Lower lobe of right lung (tissue), 2 donors: Measurements from ENCODE around the gene NYNRIN. TPM values are rescaled to one million over a fixed set of nuclear protein-coding genes. Genes with fewer than 3 reads are reported as not detected.

ENCODE experiments used
- ATAC-seq, 2 donors: fragments of 200-7000 bp; cut with Tn5 transposase; one replicate each; pipeline ENCODE4 v1.9.1; 2020 to 2022; ENCODE audit warnings: mild to moderate bottlenecking in 2 of 2, moderate library complexity in 2 of 2
- DNase-seq: peaks from one replicate; pipeline ENCODE4 v3.0.0-alpha.2; 2020
- H3K27ac ChIP-seq: fragments of 200-600 bp; one replicate; pipeline ENCODE4 v1.8.0; 2022
- H3K27me3 ChIP-seq: fragments of 200-600 bp; one replicate; pipeline ENCODE4 v1.8.0; 2022; ENCODE audit warnings: low read depth
- H3K36me3 ChIP-seq: fragments of 200-600 bp; one replicate; pipeline ENCODE4 v1.8.0; 2022; ENCODE audit warnings: mild to moderate bottlenecking
- H3K4me1 ChIP-seq: fragments of 200-600 bp; one replicate; pipeline ENCODE4 v1.8.0; 2022
- H3K4me3 ChIP-seq: fragments of 200-600 bp; one replicate; pipeline ENCODE4 v1.8.0; 2022; ENCODE audit warnings: mild to moderate bottlenecking
- H3K9me3 ChIP-seq: fragments of 200-600 bp; one replicate; pipeline ENCODE4 v1.8.0; 2022
- CTCF ChIP-seq: fragments of 200-600 bp; IDR thresholded peaks from one replicate; pipeline ENCODE4 v1.8.0; 2022; ENCODE audit warnings: antibody characterized with exemption, mild to moderate bottlenecking
- intact Hi-C: fragments of 100-400 bp; cut with DNase I; formaldehyde crosslinking; loops from one replicate; pipeline ENCODE4 v1.11.0; 2022
- total RNA-seq: library from RNA; stranded (reverse); fragmentation: NEBNext Ultra II Directional; extraction: Animal tissue kit (Norgen Biotek cat#: 25700); gene quantifications from one replicate; pipeline ENCODE4 v1.2.1, GENCODE V29; 2021
- donor health status: DM: no; HTN: yes; CAD: no; lungs with severe emphysema.

The NYNRIN gene
- total RNA-seq, 1 donor from 2014 or later = 17.9 TPM

- no peak for ATAC-seq
- peaks cover 41% of the 10 kb centered on the region for H3K4me1 ChIP-seq
- no peaks in the 10 kb centered on the region for H3K9me3 ChIP-seq
- H3K27me3 ChIP-seq = no peaks in the 10 kb centered on the region
- H3K27ac ChIP-seq = no peak overlapping the region
- no peak overlapping the region for H3K4me3 ChIP-seq
- intact Hi-C loops = no loop called here
- no peak for TF ChIP-seq CTCF
- no peak for DNase-seq
- H3K36me3 ChIP-seq = no peaks in the 10 kb centered on the region
Observed at GRCh38 chr14:24422694-24423601, 24.1 kb downstream of the NYNRIN start.

GRCh38 chr14:24425704-24426103 is 26.9 kb downstream of the NYNRIN start:
- H3K27me3 ChIP-seq = no peaks in the 10 kb centered on the region
- peaks cover 43% of the 10 kb centered on the region for H3K4me1 ChIP-seq
- no peak for TF ChIP-seq CTCF
- no peak overlapping the region for H3K4me3 ChIP-seq
- no peak overlapping the region for H3K27ac ChIP-seq
- ATAC-seq = no peak
- no peaks in the 10 kb centered on the region for H3K9me3 ChIP-seq
- no peaks in the 10 kb centered on the region for H3K36me3 ChIP-seq
- intact Hi-C loops = no loop called here
- DNase-seq = no peak

- no peak overlapping the region for H3K4me3 ChIP-seq
- no peaks in the 10 kb centered on the region for H3K9me3 ChIP-seq
- H3K27ac ChIP-seq = no peak overlapping the region
- no peaks in the 10 kb centered on the region for H3K36me3 ChIP-seq
- intact Hi-C loops = no loop called here
- TF ChIP-seq CTCF = no peak
- ATAC-seq = no peak
- H3K4me1 ChIP-seq = peaks cover 49% of the 10 kb centered on the region
- no peak for DNase-seq
- no peaks in the 10 kb centered on the region for H3K27me3 ChIP-seq
Observed at GRCh38 chr14:24426150-24426911, 27.5 kb downstream of the NYNRIN start.

GRCh38 chr14:24426912-24427536 is 28.2 kb downstream of the NYNRIN start:
- no peak for DNase-seq
- intact Hi-C loops = no loop called here
- H3K4me3 ChIP-seq = no peak overlapping the region

More at GRCh38 chr14:24426912-24427536, 28.2 kb downstream of the NYNRIN start:
- H3K27ac ChIP-seq = no peak overlapping the region
- peaks cover 56% of the 10 kb centered on the region for H3K4me1 ChIP-seq
- H3K27me3 ChIP-seq = no peaks in the 10 kb centered on the region
- H3K36me3 ChIP-seq = peaks cover 2% of the 10 kb centered on the region
- H3K9me3 ChIP-seq = no peaks in the 10 kb centered on the region
- TF ChIP-seq CTCF = no peak
- no peak for ATAC-seq
